Measurements from ENCODE around the gene LMOD2.

LMOD2 gene

DNA sequence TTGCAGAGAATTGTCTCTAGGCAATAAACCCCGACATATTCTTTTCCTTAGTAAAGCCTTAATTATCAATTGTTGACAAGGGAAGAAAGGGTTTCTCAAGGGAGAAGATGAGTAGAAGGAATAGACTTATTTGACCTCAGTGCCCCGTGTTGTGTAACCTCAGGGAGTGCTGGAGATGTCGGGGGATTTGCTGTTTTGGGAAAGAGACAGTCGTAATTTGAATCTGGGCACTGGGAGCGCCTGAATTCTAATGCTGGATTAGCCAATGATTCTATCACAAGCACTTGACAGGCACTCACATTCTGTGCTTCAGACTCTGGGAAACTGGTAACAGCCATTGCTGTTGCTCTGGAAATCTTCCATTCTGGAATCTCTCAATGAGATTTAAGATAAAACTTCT is 13.8 kb upstream of the LMOD2 start:
- no peak for DNase-seq

DNA sequence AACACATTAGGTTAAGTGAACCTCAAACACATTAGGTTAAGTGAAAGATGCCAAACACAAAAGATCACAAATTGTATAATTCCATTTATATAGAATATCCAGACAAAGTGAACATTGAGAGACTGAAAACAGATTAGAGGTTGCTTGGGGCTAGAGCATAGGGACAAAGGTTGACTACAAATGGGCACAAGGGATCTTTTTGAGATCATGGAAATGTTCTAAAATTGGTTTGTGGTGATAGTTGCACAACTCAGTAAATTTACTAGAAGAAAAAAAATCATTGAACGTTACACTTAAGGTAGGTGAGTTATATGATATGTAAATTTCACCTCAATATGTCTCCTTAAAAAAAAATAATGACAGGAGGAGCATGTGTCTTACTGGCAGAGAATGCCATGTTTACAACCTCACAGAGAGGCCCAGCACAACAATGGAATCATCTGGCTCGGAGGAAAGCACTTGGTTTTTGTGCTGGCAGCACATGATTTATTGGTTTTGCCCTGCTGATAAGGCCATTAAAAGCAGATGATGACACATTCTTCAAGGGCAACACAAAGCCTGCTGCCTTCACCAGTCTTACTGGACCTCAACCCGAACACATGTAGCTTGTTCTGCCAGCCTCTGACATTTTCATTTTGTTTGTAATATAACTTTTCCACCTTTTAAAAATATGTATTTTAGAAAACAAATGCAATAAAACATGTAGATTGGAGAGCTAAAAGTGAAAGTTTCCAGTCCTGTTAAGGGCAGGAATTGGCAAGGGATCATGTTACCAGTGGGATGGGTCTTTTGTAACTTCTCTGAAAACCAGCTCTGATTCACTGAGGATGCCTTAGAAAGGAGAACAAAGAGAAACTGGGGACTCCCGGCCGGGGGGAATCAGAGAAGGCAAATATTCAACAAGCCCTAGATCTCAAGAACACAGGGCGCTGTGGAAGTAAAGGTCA is 11.9 kb upstream of the LMOD2 start:
- no peak for DNase-seq

DNA sequence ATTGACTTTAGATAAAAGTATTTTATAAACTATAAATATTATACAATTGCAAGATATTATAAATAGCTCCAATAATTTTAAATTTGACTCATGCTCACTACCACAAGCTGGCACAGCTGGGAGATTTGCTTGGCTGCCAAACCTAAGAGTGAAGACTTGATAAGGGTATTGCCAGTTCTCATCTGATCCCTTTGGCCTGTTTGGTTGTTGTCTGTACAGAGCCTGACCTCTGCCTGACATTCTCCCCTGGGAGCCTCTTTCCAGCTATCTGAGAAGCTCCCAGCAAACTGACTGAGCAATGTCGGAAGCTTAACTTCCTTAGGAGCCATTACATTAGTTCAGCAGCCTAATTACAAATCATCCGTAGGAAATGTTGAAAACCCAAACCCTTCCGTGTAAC is 10.2 kb upstream of the LMOD2 start:
- DNase-seq: no peak

DNA sequence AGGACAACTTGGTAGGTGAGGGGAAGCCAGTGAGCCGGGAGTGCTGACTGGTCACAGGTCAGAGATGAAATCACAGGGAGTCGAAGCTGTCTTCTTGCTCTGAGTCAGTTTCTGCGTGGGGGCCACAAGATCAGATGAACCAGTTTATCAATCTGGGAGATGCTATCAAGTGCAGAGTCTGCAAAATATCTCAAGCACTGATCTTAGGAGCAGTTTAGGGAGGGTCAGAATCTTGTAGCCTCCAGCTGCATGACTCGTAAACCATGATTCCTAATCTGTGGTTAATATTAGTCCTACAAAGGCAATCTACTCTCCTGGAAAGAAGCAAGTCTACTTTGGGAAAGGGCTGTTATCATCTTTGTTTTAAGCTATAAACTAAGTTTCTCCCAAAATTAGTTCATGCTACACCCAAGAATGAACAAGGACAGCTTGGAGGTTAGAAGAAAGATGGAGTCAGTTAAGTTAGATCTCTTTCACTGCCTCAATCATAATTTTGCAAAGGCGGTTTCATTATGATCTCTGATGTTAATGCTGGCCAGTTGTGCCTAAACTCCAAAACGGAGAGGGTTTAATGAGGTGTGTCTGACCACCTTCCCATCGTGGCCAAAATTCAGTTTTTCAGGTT is 8.4 kb upstream of the LMOD2 start:
- DNase-seq: no peak

DNA sequence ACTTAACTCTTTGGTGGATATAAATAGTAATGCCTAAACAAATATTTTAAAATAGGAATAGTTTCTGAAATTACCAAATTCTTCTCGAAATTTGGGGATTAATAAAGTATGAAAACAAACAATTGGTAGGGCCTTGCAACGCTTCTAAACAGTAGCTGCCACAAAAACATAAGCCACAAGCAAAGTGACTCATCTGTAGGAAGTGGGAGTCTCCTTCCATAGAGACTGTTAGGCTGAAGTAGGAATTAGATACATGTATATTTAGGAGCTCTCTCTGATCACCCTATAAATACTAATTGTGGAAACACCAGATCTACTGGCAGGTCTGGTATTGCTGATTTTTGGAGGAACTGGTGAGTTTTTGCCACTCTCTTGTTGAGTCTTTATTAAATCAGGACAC is 5.7 kb upstream of the LMOD2 start:
- DNase-seq: no peak

DNA sequence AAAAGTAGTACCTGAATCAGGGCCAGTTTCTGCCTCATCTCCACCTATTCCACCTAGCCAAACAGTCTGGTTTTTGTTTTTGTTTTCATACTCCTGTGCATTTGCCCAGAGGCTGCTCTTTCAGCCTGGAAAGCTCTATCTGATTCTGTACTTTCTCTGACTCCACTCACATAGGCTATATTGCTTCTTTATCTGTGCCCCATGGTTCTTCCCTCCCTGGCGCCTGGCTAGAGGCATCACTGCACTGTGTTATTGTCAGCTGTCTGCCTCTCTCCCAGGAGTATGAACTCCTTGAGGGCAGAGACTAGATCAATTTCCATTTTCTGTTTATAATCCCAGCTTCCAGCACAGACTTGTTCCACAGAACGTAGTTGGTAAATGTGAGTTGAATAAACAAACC is 5.1 kb upstream of the LMOD2 start:
- no peak for DNase-seq

DNA sequence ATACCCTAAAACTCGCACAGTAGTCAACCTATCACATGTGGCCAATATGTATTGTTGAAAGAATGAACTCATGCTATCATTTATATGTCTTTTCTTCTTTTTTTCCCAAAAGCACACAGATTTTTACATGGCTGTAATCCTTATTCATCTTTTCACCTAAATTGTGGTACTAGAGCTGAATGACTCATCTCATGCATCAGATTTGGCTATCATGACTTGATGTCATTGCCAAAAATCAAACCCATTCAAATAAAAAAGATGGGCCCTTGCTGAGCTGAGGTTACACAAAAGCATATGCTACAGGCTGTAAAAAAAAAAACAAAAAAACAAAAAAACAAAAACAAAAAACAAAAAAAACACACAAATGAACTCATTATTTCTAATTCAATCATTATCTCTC is 3.3 kb upstream of the LMOD2 start:
- no peak for DNase-seq

DNA sequence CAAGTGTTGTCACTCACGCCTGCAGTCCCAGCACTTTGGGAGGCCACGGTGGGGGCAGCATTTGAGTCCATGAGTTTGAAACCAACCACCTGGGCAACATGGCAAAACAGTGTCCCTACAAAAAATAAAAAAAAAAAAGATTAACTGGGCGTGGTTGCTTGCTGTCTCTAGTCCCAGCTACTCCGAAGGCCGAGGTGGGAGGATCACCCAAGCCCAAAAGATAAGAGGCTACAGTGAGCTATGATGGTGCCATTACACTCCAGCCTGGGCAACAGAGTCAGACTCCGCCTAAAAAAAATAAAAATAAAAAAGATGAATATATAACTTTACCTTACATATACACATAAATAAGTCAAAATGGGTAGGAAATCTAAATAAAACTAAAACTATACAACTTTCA is 2.5 kb upstream of the LMOD2 start:
- no peak for DNase-seq

DNA sequence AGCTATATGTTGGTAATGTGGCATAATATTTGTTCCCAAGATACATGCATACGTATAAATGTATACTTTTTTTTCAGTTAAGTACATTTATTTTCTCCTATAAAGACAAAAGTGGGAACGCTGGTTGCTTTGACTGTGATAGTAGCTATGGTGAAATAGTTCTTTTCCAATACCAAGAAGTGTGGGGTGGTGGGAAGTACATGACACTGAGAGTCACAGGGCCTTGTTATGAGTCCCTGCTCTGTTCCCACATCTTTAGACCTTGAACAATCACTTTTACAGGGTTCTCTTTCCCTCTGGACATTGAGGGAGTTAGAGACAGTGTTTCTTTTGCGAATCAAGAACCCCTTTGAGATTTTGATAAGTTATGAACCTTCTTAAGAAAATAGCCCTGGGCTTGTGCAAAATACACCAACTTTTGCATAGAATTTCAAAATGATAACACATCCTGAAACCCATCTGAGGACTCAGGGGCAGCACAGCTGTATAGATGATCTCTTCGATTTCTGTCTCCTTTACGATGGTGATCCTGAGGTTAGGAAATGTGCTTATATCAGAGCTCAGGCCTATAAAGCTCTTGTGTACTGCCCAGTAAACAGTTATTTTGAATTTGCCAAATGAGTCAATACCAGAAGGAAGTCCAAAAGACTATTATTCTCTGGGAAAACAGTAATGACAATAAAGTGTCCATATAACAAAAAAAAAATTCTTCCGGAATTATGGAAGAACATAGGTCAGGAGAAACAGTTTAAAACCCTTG is 1.1 kb downstream of the LMOD2 start:
- DNase-seq: no peak

DNA sequence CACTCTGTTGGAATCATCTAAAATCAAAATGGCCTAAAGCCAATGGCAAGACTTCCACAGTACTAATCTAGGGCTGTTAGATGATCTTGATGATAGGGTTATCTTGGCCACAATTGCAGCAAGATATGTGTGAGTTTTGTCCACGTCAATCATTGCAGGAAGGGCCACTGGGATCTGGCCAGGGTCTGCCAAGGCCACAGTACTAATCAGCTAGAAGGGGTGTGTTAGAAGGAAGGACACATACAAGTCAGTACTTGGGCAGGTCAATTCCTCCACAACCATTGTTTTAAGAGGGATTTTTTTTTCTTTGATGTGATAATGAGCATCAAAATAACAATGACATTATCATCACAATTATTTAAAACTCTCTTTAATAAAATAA is 1.6 kb downstream of the LMOD2 start:
- no peak for DNase-seq

DNA sequence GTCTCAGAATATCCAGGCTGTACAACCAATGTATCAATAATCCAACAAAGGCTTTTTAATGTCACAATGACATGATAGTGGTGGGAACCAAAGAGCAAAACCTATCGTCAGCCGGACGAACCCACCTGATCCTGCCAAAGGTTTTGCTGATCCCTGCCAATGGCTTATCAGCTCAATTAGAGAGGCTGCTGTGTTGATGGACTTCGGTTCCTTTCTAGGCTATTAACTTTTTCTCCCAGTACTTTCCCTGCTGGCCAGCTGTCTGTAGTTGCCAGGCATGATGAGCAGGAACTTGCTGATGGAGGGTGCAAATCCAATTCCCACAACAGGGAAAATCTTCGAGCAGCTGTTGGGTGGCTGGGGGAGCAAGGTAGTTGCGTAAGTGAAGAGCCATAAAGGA is 2.4 kb downstream of the LMOD2 start:
- DNase-seq: no peak

DNA sequence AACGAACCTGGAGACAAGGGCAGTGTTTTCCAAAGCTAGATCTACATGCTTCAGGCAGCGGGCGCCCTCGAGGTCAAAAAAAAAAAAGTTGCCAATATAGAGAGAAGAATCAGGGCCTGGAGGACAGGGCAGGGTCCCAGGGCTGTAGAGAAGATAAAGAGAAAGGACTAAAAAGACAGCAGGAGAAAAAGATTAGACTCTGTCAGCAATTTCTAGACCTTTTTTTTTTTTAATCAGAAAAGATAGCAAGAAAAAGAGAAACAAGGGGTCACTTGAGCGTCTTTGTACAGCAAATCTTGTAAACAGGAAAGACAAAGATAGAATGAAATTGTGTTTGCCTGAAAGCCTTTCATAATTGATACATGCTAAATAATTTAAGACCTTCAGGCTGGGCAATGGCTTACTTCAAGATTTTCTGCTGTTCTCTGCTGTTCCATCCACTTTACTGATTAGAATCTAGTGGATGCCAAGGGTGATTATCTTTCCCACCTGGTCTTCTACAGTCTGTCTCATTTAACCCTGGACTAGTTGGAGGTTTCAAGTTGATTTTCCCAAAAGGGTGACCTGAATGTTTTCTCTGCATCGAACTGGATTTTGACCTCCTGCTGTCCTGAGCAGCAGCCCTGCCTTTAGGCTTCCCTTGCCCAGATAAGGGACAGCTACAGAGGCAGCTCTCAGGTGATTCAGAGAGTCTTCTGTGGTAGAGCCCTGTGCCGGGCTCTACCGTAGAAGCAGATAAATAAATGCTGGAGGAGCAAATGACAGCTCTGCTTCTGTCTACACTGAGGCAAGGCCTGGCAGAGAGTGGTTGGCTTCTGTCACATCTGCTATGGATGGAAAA is 5.1 kb downstream of the LMOD2 start:
- DNase-seq: no peak

DNA sequence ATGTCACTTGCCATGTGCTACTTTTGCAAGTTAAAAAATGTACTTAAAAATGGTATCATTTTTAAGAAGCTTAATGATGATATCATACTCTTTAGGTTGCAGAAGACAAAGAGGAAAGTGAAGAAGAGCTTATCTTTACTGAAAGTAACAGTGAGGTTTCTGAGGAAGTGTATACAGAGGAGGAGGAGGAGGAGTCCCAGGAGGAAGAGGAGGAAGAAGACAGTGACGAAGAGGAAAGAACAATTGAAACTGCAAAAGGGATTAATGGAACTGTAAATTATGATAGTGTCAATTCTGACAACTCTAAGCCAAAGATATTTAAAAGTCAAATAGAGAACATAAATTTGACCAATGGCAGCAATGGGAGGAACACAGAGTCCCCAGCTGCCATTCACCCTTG is 6.1 kb downstream of the LMOD2 start:
- DNase-seq: no peak

DNA sequence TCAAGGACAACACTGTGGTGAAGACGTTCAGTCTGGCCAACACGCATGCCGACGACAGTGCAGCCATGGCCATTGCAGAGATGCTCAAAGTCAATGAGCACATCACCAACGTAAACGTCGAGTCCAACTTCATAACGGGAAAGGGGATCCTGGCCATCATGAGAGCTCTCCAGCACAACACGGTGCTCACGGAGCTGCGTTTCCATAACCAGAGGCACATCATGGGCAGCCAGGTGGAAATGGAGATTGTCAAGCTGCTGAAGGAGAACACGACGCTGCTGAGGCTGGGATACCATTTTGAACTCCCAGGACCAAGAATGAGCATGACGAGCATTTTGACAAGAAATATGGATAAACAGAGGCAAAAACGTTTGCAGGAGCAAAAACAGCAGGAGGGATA is 6.6 kb downstream of the LMOD2 start:
- DNase-seq: no peak

DNA sequence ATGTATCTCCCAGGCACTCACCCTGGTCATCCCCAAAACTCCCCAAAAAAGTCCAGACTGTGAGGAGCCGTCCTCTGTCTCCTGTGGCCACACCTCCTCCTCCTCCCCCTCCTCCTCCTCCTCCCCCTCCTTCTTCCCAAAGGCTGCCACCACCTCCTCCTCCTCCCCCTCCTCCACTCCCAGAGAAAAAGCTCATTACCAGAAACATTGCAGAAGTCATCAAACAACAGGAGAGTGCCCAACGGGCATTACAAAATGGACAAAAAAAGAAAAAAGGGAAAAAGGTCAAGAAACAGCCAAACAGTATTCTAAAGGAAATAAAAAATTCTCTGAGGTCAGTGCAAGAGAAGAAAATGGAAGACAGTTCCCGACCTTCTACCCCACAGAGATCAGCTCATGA is 7.1 kb downstream of the LMOD2 start:
- DNase-seq: no peak

DNA sequence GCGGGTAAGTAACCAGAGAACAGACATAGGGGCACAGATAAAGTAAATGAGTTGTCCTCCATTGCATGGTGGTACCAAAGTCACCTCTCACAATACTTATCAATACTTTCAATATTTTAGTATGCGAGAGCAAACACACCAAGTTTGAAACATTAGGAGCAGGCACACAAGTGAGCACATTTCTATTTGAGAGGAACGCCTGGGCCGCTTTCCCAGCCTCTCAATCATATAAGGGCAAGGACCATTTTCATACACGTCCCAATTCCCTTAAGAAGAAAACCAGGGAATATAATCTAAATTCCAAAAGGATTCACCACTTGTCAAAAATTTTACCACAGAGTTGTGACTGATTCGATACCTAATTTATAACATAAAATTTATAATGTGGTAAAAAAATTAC is 7.5 kb downstream of the LMOD2 start:
- no peak for DNase-seq

DNA sequence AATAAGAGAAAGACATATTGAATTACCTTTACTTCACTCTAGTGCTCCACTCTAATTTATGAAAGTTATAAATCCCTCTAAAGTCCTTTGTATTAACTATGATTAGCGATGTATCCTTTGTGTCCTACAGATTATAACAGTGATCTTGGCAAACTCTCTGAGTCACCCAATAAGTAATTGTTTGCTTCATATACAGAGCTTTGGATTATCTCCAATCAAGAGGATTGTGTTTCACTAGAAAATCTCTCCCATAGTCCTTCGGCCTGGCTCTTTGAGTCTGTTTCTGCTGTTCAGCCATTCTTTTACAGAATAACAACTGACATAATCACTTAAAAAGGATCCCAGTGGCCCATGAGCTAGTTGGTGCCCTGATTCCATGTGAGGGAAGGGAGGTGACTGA is 9.5 kb downstream of the LMOD2 start:
- DNase-seq: no peak

DNA sequence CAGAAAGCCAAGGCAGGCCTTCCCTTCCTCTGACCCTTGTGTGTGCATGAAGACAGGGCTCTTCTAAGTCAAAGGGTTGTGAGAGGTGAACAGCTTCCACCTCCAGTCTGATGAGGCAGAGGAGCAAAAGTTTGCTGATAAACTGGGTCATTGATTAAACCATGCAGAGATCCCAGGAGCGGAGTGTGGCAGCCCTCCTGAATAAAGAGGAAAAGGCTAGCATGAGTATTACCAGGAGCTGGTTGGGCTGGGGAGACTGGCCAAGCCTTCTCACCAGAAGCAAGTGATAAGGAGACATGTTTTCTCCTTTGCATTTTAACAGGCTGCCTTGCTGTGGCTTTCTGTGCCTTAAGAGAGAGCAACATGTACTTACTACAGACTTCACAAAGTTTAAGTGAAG is 10.2 kb downstream of the LMOD2 start:
- no peak for DNase-seq

DNA sequence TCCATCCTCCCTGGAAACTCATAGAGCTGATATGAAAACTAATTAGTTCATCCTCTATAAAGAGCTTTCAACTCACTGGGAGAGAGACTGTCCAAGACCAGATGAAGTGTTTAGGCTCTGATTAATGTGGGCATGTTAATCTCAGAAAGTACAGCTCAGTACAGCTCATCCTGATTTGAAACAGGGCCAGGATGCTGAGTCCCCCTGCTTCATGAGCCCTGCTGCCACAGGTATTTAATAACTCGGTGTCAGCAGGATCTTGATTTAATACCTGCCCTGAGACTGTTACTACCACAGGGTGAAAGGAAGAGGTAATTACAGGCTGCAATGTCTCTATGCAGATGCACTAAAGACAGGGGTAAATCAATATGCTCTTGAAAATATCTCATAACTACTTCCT is 10.8 kb downstream of the LMOD2 start:
- no peak for DNase-seq

DNA sequence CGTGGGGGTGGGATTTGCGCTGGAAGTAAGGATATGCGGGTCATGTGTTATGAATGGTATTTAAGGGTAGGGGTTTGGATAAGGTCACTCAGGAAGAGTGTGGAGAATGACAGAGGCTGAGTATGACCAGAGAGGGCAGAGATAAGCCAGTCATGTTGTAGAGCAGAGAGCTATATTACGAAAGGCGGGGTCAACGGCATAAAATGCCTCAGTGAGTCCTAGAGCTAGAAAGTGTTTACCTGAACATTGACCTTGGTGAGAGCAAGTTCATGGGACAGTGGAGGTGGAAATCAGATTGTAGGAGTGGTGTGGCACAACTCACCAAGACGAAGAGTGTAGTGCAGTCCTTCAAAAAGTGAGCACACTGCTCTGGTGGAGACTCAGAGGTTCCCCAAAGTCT is 13.8 kb downstream of the LMOD2 start:
- no peak for DNase-seq

DNA sequence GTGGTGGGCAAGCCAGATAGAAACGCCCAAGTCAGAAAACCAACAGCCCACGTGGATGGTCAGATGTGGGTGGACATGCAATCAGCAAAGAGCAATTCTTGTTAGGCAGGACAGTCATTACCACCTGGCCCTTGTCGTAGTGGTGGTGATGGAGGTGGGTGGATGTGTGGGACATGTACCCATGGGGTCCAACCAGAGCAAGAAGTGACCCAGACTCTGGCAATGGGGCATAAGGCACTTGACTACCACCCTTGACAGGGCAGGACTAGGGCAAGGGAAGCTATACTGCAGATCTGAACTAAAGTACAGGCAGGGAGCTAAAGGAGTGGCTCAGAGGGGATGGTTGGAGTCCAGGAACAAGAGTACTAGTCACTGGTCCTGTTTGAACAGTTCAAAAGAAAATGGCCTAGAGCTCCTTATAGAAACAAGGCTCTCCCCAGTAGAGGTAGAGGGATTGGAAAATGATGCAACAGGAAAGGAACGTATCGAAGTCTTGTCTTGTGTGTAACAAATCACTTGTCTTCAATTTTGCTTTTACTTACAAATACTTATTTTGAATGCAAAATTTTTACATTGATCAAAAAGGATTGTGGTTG is 17.6 kb downstream of the LMOD2 start:
- no peak for DNase-seq

DNA sequence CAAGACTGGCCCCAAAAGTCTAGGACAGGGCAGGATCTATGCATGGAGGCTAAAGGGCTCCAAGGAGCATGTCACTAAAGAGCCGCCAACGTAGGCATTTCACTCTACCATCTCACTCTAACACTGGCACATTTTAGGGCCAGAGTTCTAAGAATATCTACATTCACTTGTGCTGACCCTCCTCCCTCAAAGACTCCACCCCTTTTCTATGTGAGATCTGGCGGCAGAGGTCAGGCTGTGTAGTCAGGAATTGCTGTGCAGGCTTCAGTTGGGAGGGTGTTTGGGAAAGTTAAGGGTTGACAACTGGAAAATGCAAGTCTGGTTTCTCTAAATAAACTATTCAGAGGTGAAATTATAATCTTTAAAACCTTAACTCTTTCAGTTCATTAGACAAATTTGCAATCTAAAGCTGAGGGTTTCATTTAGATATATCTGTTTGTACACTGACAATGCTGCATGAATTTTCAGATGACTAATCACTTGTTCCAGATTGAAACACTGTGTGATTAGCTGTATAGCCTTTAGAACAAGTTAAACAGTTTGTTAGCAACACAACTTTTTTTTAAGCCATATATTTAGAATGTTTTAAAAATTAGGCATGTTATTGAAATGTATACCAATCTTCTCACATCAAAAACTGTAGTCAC is 18.2 kb downstream of the LMOD2 start:
- no peak for DNase-seq
